Frontal cortex (tissue), 4 donors: ENCODE data around the gene TMEM178B. TPM values are rescaled to one million over a fixed set of nuclear protein-coding genes. Genes with fewer than 3 reads are reported as not detected.

Experiments
- DNase-seq, 2 donors: peaks; one replicate each; pipeline ENCODE4 v3.0.0; 2012; ENCODE audit warnings: low spot score in 2 of 2
- FAIRE-seq: peaks from 2 replicates; lab custom pipeline; 2012; peaks lifted over from hg19 to GRCh38; lab: Jason Lieb, UNC
- total RNA-seq: library from RNA; depleted of rRNA; stranded (reverse); fragments of >200 nt; gene quantifications from one replicate; pipeline ENCODE4 v1.2.3, GENCODE V29; 2014
- donor health status: control.
- donor health status: control.
- donor health status: control.

The TMEM178B gene
- total RNA-seq, 1 donor from 2014 or later = 53.0 TPM

DNA sequence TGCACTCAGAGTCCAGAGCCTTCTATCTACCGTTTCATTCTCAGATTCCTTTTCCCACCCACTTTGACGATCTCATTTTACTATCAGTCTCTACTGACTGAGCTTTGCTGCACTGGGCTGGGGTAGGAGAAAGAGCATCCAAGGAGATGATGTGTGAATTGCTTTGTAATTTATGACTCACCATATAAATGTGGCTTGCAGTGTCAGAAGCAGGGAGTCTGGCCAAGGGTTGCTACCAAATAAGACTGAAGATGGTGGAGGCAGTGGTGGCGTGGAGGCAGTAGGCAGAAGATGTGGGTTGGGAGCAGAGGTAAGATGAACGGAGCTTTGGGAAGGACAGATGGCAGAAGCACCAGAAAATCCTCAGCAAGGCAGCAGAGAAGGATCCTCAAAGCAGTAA, 404.0 kb downstream of the TMEM178B start:
- DNase-seq (no peak), FAIRE-seq (no peak)

DNA sequence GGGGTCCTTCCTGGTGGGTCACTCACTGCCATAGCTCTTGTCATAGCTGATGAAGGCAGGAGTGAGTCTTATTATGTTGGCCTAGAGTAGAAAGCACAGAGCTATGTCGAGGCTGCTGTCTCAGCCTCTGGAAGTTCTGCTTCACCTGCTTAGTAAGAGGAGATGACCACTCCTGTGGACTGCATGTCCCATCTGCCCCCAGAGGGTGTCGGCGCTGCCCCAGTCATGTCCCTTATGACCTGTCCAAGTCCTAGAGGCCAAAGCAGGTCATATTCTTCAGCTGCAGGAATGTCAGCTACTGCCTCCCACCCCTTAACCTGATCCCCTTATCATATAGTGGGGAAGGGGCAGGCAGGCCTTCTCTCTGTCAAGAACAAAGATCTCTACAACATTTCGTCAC, 405.0 kb downstream of the TMEM178B start:
- FAIRE-seq (no peak), DNase-seq (no peak)

DNA sequence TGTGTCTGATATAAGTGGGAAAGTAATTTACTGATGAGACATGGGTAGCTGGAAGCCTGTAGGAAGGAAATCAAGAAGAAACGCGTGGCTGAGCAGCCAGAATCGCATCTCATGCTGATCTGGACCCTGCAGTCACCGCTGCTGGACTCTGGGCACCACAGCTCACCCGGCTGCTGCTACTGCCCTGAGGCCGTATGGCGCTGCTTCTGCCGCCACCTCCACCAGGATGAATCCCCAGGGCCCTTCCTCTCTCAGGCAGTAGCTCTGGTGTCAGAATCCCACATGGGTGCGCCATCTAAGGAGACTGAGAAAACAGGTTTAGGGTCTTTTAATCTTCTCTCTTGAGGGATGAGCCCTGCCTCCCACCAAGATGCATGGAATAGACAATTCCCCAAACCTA, 407.1 kb downstream of the TMEM178B start:
- DNase-seq (no peak), FAIRE-seq (no peak)

DNA sequence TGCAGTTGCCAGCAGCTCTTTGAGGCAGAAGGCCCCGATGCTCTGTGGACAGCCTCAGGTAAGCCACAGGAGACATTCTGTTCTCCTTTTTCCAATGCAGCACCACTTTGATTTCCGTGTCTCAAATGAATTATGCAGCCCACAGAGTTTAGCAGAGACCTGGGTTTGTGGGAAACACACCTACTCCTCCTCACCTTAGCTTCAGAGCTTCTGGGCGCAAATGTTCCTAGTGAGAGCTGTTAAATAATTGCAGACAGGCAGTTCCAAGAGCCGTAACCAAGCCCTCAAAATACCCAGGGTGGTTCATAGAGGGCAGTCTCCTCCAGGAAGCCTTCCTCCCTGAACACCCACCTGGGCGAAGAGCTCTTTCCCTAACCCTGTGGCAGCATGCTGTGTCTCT, 408.1 kb downstream of the TMEM178B start:
- FAIRE-seq = no peak
- no peak for DNase-seq

DNA sequence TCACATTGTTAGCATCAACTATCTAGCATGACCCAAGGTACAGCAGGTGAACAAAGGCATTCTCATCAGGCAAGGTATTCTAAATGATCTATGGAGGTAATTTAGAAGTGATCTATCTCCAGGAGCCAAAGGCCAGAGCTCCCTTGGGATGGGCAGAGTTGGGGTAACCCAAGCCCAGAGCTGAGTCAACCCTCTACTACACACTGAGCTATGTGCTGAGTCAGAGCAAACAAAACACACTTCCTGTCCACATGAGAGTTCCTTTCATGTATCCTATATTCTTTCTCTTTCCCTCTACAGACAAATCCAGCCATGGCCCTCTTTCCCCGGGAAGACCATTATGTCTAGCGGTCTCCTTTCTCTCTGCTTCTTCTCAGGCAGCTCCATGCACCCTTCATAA, 409.2 kb downstream of the TMEM178B start:
- no peak for DNase-seq
- FAIRE-seq = no peak

DNA sequence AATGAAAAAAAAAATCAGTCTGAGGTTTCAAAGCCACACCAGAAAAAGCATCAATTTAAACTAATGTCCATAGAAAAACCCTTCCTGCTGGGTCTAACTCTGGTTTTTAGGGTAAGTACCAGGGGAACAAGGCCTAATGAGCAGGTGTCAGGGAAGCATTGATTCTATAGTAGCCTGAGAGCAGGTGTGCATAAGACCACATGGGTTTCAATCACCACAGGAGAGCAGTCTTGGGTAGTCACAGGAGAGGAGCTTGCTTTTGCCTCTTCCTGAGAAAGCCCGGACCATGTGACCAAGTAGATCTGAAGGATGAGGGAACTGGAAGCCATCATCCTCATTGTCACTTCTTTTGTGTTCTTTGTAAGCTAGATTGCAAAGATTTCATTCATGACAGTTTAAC, 411.0 kb downstream of the TMEM178B start:
- no peak for FAIRE-seq
- no peak for DNase-seq

DNA sequence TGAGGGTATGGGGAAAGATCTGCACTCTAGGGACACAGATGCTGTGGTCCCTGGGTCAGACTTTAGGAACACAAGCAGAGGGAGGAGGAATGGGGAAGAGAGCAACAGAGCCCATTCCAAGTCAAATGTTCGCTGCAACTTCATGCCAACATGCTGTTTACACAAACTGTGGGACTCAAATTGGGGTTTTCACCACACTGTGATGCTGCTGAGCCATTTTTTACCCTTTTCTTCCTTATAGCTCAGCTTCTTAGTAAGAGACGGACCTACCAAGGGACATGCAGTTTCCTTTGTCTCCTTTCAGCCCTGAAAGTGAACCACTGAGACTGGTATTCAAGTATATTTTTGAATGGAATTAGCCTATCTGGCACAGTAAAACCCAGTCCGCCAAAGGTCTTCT, 413.1 kb downstream of the TMEM178B start:
- DNase-seq = no peak
- FAIRE-seq = no peak

DNA sequence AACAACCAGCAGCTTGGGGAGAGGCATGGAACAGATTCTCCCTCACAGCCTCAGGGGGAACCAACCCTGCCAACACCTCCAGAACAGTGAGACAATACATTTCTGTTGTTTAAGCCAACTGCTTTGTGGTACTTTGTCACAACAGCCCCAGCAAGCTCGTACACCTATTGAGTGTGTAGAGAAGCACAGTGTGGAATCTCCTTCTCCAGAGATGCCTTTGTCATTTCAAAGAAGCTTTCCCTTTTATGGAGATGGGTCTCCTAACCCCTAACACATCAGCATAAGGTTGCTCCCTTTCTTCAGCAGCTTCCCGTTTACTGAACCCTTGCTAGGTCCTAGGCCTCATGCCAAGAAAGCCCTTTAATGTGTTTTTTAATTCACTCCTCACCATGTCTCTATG, 416.6 kb downstream of the TMEM178B start:
- no peak for DNase-seq
- no peak for FAIRE-seq

DNA sequence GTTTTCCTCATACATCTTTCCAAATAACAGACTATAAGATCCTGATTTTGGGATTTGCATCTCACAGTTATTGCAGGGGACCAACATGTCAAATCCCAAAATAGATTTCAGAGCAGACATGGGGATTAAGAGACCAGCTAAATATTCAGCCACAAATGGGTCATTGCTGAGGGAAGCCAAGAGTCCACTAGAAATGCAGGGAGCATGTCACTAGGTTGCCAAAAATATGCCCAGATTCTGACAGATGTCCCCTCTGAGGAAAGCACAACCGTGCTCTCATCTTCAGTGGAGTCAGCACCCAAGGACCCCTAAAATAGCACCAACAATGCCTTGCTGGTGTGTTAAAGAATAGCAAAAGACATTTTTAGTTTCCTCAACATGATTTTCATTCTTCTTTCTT, 421.2 kb downstream of the TMEM178B start:
- DNase-seq (no peak), FAIRE-seq (no peak)

DNA sequence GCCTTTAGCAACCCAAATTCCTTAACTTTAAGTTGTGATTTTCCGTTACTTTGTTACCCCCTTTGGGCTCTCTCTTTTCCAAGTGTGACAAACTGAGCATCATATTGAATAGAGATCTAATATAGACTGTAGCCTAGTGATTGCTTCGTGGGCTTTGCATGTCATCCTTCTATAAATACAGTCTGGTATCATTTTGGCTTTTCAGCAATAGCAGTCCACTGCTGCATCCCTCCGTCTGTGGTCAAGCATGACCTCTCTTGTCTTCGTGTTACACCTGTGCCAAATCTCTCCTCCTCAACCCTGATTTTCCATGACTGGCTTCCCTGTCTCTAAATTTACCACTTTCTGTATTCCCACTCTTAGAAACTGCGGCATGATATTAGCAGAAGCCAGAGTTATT, 423.5 kb downstream of the TMEM178B start:
- FAIRE-seq (no peak), DNase-seq (peak in 1 of 2 donors; percentile 7)

DNA sequence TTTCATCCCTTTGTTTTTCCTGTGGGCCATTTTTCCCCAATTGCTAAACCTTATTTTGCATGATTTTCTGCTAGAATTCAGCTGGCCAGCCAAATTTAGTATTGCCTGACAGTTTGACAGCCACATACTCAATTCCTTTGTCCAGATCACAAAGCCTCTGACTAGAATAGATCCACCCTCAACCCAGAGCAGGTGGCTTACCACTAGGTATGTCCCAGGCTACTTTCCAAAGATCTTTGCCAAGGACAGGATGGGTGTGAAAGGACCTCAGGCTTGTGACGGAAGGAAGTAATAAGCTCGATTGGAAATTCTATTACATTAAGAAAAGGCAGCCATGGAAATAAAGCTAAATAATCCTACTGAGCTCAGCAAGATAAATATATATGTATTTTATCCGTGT, 426.7 kb downstream of the TMEM178B start:
- no peak for DNase-seq
- FAIRE-seq = no peak

DNA sequence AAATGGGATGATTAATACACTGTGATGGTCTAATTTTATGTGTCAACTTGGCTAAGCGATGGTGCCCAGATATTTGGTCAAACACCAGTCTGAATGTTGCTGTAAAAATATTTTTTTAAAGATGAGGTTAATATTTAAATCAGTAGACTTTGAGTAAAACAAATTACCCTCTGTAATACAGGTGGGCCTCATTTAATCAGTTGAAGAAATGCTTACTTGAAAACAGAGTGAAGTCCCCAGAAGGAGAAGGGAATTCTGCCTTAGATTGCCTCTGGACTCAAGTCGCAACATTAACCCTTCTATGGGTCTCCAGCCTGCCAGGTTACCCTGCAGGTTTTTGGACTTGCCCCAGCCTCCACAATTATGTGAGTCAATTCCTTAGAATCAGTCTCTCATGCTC, 427.6 kb downstream of the TMEM178B start:
- FAIRE-seq = no peak
- no peak for DNase-seq

DNA sequence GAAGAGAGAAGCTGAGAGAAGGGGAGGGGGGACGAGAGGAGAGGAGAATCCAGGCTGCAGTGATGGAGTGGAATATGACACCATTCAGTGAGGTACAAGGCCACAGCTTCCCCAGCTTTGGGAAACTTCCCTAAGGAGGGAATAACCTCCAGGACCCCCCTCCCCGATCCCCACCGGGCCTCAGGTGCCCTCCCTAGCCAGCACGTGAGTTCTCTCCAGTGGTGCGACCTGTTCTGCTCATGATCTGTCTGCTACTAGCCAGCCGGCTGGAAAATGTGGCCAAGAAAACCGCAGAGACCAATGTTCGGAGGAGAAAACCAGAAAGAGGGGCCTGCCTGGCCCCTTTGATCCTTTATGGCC, 437.4 kb downstream of the TMEM178B start:
- FAIRE-seq (no peak), DNase-seq (no peak)

DNA sequence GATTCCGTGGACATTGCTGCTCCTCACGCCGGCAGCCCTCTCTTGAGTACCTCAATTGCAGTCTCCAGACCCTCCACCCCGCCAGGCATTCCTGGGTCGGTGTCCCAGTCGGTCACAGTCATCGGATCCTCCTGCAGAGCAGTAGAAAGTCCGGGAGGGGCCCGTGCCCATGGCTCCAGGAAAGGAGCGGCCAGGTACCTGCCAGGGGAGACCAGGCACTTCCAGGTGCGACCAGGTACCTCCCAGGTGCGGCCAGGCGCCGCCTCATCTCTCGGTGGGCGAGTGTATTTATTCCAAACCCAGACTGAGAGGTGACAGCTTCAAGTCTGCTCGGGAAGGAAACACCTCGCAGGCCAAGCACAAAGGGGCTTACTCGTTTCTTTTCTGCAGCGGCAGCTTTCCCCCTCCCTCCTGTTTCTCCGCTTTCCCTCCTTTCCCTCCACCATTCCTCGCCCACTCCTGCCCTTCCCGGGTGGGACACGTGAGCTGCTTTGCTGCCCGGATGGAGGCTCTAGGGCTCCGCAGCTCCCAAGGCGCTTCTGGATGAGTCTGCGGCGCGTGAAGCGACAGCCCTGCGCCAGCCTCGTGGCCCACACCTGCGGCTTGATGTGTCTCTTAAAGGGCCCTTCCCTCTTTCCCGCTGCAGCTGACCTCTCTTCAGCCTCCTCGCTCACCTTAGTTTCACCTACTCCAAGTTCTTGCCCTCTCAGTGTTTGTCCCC, 438.0 kb downstream of the TMEM178B start:
- DNase-seq = peak in 1 of 2 donors; percentile 22
- FAIRE-seq = no peak

DNA sequence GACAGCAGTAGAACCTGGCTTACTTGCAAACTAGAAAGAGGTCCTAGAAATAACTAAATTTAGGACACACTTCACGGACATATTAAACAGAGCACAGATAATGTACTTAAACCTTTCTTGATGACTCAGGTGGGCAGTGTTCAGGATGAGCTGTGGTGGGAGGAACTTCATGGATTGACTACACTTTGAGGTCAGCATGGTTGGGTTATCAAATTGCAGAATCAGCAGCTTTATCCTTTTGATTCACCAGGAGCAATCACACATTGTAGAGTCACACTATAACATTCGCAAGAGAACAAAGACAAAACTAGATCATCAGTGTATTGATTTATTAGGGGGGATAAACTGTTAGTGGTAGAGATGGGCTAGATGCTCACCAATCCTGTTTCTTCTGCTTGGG, 438.7 kb downstream of the TMEM178B start:
- no peak for FAIRE-seq
- no peak for DNase-seq

DNA sequence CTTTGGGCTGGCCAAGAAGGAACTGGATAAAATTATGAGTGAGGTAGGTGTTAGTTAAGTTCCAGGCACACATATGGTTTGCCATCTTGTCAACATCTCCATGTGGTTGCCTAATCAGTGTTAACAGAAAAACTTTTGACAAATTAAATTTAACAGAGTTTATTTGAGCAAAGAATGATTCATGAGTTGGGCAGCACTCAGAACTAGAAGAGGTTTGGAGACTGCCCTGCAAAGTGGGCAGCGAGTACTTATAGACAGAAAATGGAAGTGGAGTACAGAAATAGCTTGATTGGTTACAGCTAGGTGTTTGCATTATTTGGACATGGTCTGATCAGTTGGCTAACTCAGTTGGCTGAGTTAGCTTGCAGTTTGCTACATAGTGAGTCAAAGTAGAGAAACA, 439.9 kb downstream of the TMEM178B start:
- FAIRE-seq (no peak), DNase-seq (no peak)

DNA sequence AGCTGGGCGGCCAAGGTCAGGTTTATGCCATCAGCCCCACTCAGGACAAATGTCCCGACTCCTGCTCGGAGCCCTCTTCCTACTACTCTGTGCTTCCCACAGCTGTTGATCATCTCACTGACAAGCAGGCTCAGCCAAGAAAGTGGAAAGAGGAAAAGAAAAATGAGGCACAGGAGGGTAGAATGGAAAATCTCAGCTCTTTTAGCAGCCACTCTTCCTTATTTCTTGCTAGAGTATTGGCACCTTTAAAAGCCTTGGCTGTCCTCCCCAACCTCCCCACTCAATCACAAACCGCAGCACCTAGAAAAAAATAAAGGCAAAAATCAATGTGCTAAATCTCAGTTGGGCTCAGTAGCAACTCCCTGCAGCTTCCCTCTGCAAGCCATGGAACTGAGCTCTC, 442.1 kb downstream of the TMEM178B start:
- DNase-seq (no peak), FAIRE-seq (no peak)

DNA sequence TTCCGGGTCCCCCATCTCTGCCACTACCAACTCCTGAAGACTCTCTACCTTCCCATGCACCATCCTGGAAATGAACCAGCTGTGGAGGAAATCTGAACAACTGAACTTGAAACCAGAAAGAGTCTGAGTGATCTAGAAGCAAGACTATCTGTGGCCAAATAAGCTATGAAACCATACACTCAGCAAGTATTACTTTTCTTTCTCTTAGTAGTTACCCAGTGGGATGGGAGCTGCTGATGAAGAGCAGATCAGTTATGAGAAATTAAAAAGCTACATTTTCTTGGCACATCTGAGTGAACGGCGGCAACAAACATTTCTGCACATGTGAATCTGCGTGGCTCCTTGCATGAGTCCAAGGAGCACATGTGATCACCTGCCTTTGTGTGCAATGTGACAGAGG, 445.8 kb downstream of the TMEM178B start:
- DNase-seq (no peak), FAIRE-seq (no peak)

DNA sequence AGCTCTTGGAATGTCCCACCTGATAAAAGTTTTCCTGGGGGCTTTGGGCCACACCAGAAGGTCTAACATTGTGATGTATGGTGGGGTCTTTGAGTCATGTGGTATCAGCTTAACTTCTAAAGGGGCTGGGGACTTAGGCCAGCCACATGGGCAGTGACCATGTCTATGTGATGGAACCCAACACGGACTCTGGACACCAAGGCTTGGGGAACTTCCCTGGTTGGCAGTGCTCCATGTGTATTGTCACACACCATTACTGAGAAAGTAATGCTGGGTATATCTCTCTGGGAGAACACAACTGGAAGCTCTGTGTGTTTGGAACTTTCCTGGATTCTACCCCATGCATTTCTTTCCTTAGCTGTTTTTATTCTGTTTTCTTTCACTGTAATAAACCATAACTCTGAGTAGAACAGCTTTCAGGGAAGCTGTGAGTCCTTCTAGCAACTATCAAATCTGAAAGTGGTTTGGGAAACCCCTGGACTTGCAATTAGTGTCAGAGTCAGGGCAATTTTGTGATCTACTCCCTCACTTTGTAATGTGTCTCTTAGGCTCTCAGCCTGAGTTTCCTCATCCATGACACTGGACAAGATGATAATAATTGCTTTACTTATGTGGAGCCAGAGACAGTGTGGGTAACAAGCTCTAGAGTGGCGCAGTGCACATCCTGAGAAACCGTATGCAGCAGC, 448.9 kb downstream of the TMEM178B start:
- FAIRE-seq (no peak), DNase-seq (no peak)

DNA sequence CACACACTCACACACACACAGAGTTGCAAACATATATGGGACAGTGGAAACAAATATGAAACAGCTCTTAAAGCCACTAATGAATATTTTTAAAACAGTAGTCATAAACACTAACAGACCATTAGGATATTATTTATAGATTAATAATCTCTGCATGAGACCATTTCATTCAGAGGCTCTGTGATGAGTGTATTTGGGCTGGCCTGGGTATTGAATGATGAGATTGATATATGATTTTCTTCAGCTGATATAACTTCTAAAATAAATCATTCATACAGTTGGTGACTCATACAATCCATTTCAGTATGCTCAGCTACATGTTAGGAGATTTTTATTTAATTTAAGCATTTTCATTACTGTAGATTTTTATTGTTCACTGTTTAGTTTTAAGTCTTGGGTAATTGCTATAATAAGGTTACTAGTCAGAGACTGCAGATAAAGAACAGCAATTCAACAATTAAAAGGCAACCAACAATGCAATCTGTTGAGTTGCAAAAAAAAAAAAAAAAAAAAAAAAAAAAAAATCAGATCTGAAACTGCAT, 452.2 kb downstream of the TMEM178B start:
- no peak for FAIRE-seq

DNA sequence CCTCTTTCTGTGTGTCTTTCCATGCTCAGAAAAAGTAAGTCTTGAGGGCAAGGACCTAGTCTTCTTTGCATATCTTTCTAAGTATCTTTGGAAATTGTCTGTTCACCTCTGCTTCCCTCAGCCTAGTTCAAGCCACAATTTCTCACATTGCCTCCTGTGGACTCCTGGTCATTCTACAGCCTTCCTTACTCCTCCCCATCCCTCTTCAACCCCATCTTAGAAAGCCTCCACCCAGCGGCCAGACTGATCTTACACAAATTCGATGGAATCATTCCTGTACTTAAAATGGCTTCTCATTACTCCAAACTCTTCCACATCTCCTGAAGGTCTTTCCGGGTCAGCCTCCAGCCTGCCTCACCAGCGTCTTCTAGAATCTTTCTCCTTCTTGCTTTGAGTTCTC, 453.2 kb downstream of the TMEM178B start:
- FAIRE-seq (no peak), DNase-seq (no peak)

More for the DNA sequence above, 452.2 kb downstream of the TMEM178B start:
- DNase-seq = no peak

DNA sequence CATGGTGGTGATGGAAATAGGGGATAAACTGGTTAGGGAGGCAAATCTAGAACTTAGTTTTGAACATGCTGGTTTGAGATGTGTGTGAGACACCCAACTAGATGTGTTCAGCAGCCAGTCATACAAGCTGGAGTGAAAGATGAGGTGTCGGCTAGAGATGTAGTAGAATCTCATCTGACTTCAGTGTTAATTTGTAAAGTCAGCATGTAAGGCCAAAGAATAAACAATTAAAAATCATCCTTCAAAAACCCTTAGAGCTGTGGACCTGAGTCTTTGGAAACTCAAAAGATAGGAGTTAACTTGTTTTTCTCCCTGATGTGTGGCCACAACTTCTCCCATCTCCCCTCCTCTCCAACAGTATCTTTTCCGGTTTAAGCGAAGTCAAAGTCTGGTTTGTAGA, 454.5 kb downstream of the TMEM178B start:
- no peak for FAIRE-seq
- DNase-seq = no peak
